ENCODE results near the gene INTS15. TPM values are rescaled to one million over a fixed set of nuclear protein-coding genes. Genes with fewer than 3 reads are reported as not detected.

INTS15 gene
- total and polyA plus RNA-seq, 8 donors, result 9.3 to 203 (median 24.2) TPM

- peaks cover 0 to 12% (median 7%) of the 10 kb centered on the region in 4 donors for H3K4me1 ChIP-seq
- no peak overlapping the region for H3K27ac ChIP-seq
- H3K9me3 ChIP-seq, result no peaks in the 10 kb centered on the region
- 94 to 96% (median 95%) methylated on average over 7 to 21 of the region's 21 CpGs for WGBS, 5 donors
- peaks cover 53 to 96% (median 94%) of the 10 kb centered on the region in 4 donors for H3K36me3 ChIP-seq
- no peaks in the 10 kb centered on the region for H3K27me3 ChIP-seq
- H3K4me3 ChIP-seq, result no peak overlapping the region
- TF ChIP-seq POLR2AphosphoS5 (IDR thresholded peaks at IDR 0.05), result no peak
- no peak for TF ChIP-seq CTCF (IDR thresholded peaks at IDR 0.05)
- no peak for TF ChIP-seq POLR2A (IDR thresholded peaks at IDR 0.05)
- no peak for TF ChIP-seq EP300 (IDR thresholded peaks at IDR 0.05)
- DNase-seq, result no peak
- intact Hi-C loops (cut with DNase I; ENCODE audit: low total_unique reads), result no loop called here
These were observed 54.2 kb downstream of the INTS15 start for GRCh38 chr7:6643915-6644625.

GRCh38 chr7:6644728-6645127 is 54.9 kb downstream of the INTS15 start:
- WGBS, 5 donors, result 93 to 97% (median 94%) methylated on average over 3 to 10 of the region's 10 CpGs
- intact Hi-C loops (cut with DNase I; ENCODE audit: low total_unique reads), result no loop called here
- peaks cover 60 to 100% (median 98%) of the 10 kb centered on the region in 4 donors for H3K36me3 ChIP-seq
- no peak overlapping the region for H3K4me3 ChIP-seq
- DNase-seq, result no peak
- TF ChIP-seq POLR2AphosphoS5 (IDR thresholded peaks at IDR 0.05) (no peak), EP300 (IDR thresholded peaks at IDR 0.05) (no peak)
- no peaks in the 10 kb centered on the region for H3K9me3 ChIP-seq
- H3K27me3 ChIP-seq, result no peaks in the 10 kb centered on the region
- peaks cover 0 to 6% (median 3%) of the 10 kb centered on the region in 4 donors for H3K4me1 ChIP-seq
- no peak overlapping the region for H3K27ac ChIP-seq

- Histone ChIP-seq H3K9me3 (peaks cover 0 to 2% (median 0%) of the 10 kb centered on the region in 4 donors), H3K4me1 (no peaks in the 10 kb centered on the region), H3K4me3 (no peak overlapping the region), H3K36me3 (peaks cover 68 to 100% (median 100%) of the 10 kb centered on the region in 4 donors), H3K27ac (no peak overlapping the region), H3K27me3 (no peaks in the 10 kb centered on the region)
- DNase-seq, result no peak
- intact Hi-C loops (cut with DNase I; ENCODE audit: low total_unique reads), result no loop called here
- WGBS, 5 donors, result 79 to 84% (median 82%) methylated on average over 6 to 8 of the region's 8 CpGs
- TF ChIP-seq POLR2AphosphoS5 (IDR thresholded peaks at IDR 0.05) (no peak), EP300 (IDR thresholded peaks at IDR 0.05) (no peak), CTCF (IDR thresholded peaks at IDR 0.05) (no peak), POLR2A (IDR thresholded peaks at IDR 0.05) (no peak)
These were observed 56.6 kb downstream of the INTS15 start for GRCh38 chr7:6646465-6646864.

- 73 to 91% (median 84%) methylated on average over 8 of the region's 8 CpGs for WGBS, 5 donors
- DNase-seq, result no peak
- Histone ChIP-seq H3K4me1 (no peaks in the 10 kb centered on the region), H3K27me3 (no peaks in the 10 kb centered on the region), H3K4me3 (no peak overlapping the region), H3K36me3 (peaks cover 69 to 100% (median 100%) of the 10 kb centered on the region in 4 donors), H3K27ac (no peak overlapping the region), H3K9me3 (peaks cover 0 to 8% (median 3%) of the 10 kb centered on the region in 4 donors)
- intact Hi-C loops (cut with DNase I; ENCODE audit: low total_unique reads), result no loop called here
- TF ChIP-seq POLR2A (IDR thresholded peaks at IDR 0.05) (no peak), CTCF (IDR thresholded peaks at IDR 0.05) (no peak), EP300 (IDR thresholded peaks at IDR 0.05) (no peak), POLR2AphosphoS5 (IDR thresholded peaks at IDR 0.05) (no peak)
These were observed 57.3 kb downstream of the INTS15 start for GRCh38 chr7:6647080-6647479.

- peaks cover 69 to 100% (median 100%) of the 10 kb centered on the region in 4 donors for H3K36me3 ChIP-seq
- H3K4me3 ChIP-seq, result no peak overlapping the region
- H3K4me1 ChIP-seq, result no peaks in the 10 kb centered on the region
- H3K27ac ChIP-seq, result no peak overlapping the region
- DNase-seq, result no peak
- intact Hi-C loops (cut with DNase I; ENCODE audit: low total_unique reads), result no loop called here
- H3K27me3 ChIP-seq, result no peaks in the 10 kb centered on the region
- 82 to 95% (median 94%) methylated on average over 7 to 14 of the region's 14 CpGs for WGBS, 5 donors
- H3K9me3 ChIP-seq, result peaks cover 0 to 12% (median 5%) of the 10 kb centered on the region in 4 donors
- TF ChIP-seq EP300 (IDR thresholded peaks at IDR 0.05), result no peak
- TF ChIP-seq CTCF (IDR thresholded peaks at IDR 0.05), result no peak
- no peak for TF ChIP-seq POLR2A (IDR thresholded peaks at IDR 0.05)
- TF ChIP-seq POLR2AphosphoS5 (IDR thresholded peaks at IDR 0.05), result no peak
These were observed 57.7 kb downstream of the INTS15 start for GRCh38 chr7:6647541-6647940.
